H1 (cell line): ENCODE measurements around the gene TCFL5. TPM values are rescaled to one million over a fixed set of nuclear protein-coding genes. Genes with fewer than 3 reads are reported as not detected.

Source experiments
- CTCF ChIA-PET: fragments of 300-600 bp; sonication (Branson Sonifier 250); formaldehyde crosslinking; loops from one replicate; lab custom pipeline; 2021; ENCODE audit not compliant: partially characterized antibody; lab: Charles Lee
- POLR2A ChIA-PET: fragments of 300-600 bp; sonication (Branson Sonifier 250); formaldehyde crosslinking; loops from one replicate; lab custom pipeline; 2021; ENCODE audit warnings: inconsistent platforms; ENCODE audit not compliant: partially characterized antibody; lab: Charles Lee
- DNase-seq, 2 experiments: peaks; one replicate each; pipeline versions ENCODE4 v3.0.0 to v3.0.0-alpha.2; 2010 to 2022; ENCODE audit warnings: low spot score in 2 of 2, low read depth in 1 of 2, mixed read lengths in 1 of 2
- FAIRE-seq: peaks from 2 replicates; lab custom pipeline; 2011; peaks lifted over from hg19 to GRCh38; lab: Jason Lieb, UNC
- H2AFZ ChIP-seq: 2 replicates; pipeline ENCODE4 v1.8.1; 2012; ENCODE audit warnings: low read length, inconsistent platforms
- H2AK5ac ChIP-seq: 2 replicates; pipeline ENCODE4 v1.6.1; 2013; ENCODE audit warnings: low read depth, low read length
- H2BK120ac ChIP-seq: replicated peaks from 2 replicates; pipeline ENCODE3; 2013; ENCODE audit warnings: low read depth, low read length, inconsistent platforms
- H2BK12ac ChIP-seq: 2 replicates; pipeline ENCODE4 v1.6.1; 2013; ENCODE audit warnings: low read depth, low read length
- H2BK15ac ChIP-seq: 2 replicates; pipeline ENCODE4 v1.6.1; 2013; ENCODE audit warnings: low read length
- H2BK20ac ChIP-seq: 2 replicates; pipeline ENCODE4 v1.6.1; 2013; ENCODE audit warnings: low read length
- H2BK5ac ChIP-seq: 2 replicates; pipeline ENCODE4 v1.6.1; 2013; ENCODE audit warnings: low read depth, low read length
- H3K14ac ChIP-seq: 2 replicates; pipeline ENCODE4 v1.6.1; 2013; ENCODE audit warnings: inconsistent platforms; ENCODE audit not compliant: insufficient read length
- H3K18ac ChIP-seq: 2 replicates; pipeline ENCODE4 v1.6.1; 2013; ENCODE audit warnings: low read length; ENCODE audit errors: extremely low read depth
- H3K23ac ChIP-seq: 2 replicates; pipeline ENCODE4 v1.6.1; 2013; ENCODE audit warnings: inconsistent platforms; ENCODE audit not compliant: insufficient read length
- H3K23me2 ChIP-seq: 2 replicates; pipeline ENCODE4 v1.6.1; 2013; ENCODE audit warnings: low read depth, low read length
- H3K27ac ChIP-seq: 2 replicates; pipeline ENCODE4 v1.6.1; 2011; ENCODE audit warnings: low read depth, low read length, inconsistent platforms
- H3K27me3 ChIP-seq, 4 experiments: replicated peaks in 1 of 4; 1 replicate in 1 of 4; 2 replicates in 3 of 4; pipeline versions ENCODE4 v1.6.1 to v1.8.1; 2011 to 2013; ENCODE audit warnings: low read length in 3 of 4, mild to moderate bottlenecking in 3 of 4, inconsistent platforms in 2 of 4, mixed read lengths in 2 of 4, moderate library complexity in 1 of 4; ENCODE audit not compliant: control insufficient read depth in 3 of 4, insufficient read depth in 3 of 4; ENCODE audit errors: extremely low read depth in 1 of 4
- H3K36me3 ChIP-seq, 4 experiments: 2 replicates each; pipeline versions ENCODE4 v1.6.1 to v1.8.1; 2011 to 2013; ENCODE audit warnings: mild to moderate bottlenecking in 4 of 4, low read length in 3 of 4, moderate library complexity in 2 of 4, control low read depth in 1 of 4, inconsistent platforms in 1 of 4; ENCODE audit not compliant: insufficient read depth in 4 of 4, control insufficient read depth in 2 of 4
- H3K4ac ChIP-seq: replicated peaks from 2 replicates; pipeline ENCODE3; 2013; ENCODE audit warnings: low read length, low read depth, mixed read lengths, inconsistent platforms; ENCODE audit not compliant: insufficient read length
- H3K4me1 ChIP-seq, 4 experiments: replicated peaks in 1 of 4; 1 replicate in 1 of 4; 2 replicates in 3 of 4; pipeline versions ENCODE4 v1.6.1 to v1.8.1; 2011 to 2013; ENCODE audit warnings: low read length in 3 of 4, inconsistent platforms in 2 of 4, mixed read lengths in 1 of 4; ENCODE audit not compliant: insufficient read depth in 4 of 4, control insufficient read depth in 3 of 4
- H3K4me2 ChIP-seq, 2 experiments: 2 replicates each; pipeline versions ENCODE4 v1.6.1 to v1.8.1; 2011 to 2013; ENCODE audit warnings: low read depth in 2 of 2, low read length in 2 of 2, control low read depth in 1 of 2, inconsistent platforms in 1 of 2, mild to moderate bottlenecking in 1 of 2; ENCODE audit not compliant: insufficient read depth in 1 of 2
- H3K4me3 ChIP-seq, 4 experiments: fragments of 200-600, 300-600 bp in 1 of 4; sonication (generic), shearing (Covaris generic), sonication (Bioruptor Twin) in 1 of 4; 2 replicates each; pipeline versions ENCODE4 v1.5.1 to v1.8.1; 2011 to 2016; ENCODE audit warnings: low read length in 4 of 4, low read depth in 3 of 4, control low read depth in 2 of 4, inconsistent platforms in 2 of 4, mild to moderate bottlenecking in 2 of 4, mixed read lengths in 1 of 4, moderate library complexity in 1 of 4; ENCODE audit not compliant: insufficient read depth in 2 of 4; ENCODE audit errors: extremely low read depth in 1 of 4
- H3K56ac ChIP-seq: replicated peaks from 2 replicates; pipeline ENCODE3; 2013; ENCODE audit warnings: low read depth, mild to moderate bottlenecking, mixed read lengths, low read length, inconsistent platforms; ENCODE audit not compliant: insufficient read length
- H3K79me1 ChIP-seq: 2 replicates; pipeline ENCODE4 v1.6.1; 2013; ENCODE audit warnings: low read depth, low read length, control low read depth
- H3K79me2 ChIP-seq, 2 experiments: 2 replicates each; pipeline versions ENCODE4 v1.6.1 to v1.8.1; 2012 to 2013; ENCODE audit warnings: low read length in 2 of 2, mild to moderate bottlenecking in 2 of 2, inconsistent platforms in 1 of 2; ENCODE audit not compliant: insufficient read depth in 2 of 2, control insufficient read depth in 1 of 2
- H3K9ac ChIP-seq, 4 experiments: replicated peaks in 1 of 4; 1 replicate in 1 of 4; 2 replicates in 3 of 4; pipeline versions ENCODE4 v1.6.1 to v1.8.1; 2011 to 2013; ENCODE audit warnings: low read depth in 3 of 4, low read length in 3 of 4, control low read depth in 2 of 4, mild to moderate bottlenecking in 2 of 4, moderate library complexity in 2 of 4, inconsistent platforms in 1 of 4; ENCODE audit errors: extremely low read depth in 1 of 4
- H3K9me3 ChIP-seq, 2 experiments: 2 replicates each; pipeline versions ENCODE4 v1.6.1 to v1.8.1; 2012 to 2013; ENCODE audit warnings: mild to moderate bottlenecking in 2 of 2, moderate library complexity in 2 of 2, control low read depth in 1 of 2, inconsistent platforms in 1 of 2, low read depth in 1 of 2, low read length in 1 of 2, mixed read lengths in 1 of 2; ENCODE audit not compliant: insufficient read depth in 2 of 2
- H4K20me1 ChIP-seq, 2 experiments: replicated peaks in 1 of 2; 2 replicates each; pipeline versions ENCODE3 to v1.8.1; 2011 to 2013; ENCODE audit warnings: inconsistent platforms in 2 of 2, low read length in 2 of 2, mild to moderate bottlenecking in 1 of 2; ENCODE audit not compliant: insufficient read depth in 2 of 2, control insufficient read depth in 1 of 2
- H4K5ac ChIP-seq: 2 replicates; pipeline ENCODE4 v1.6.1; 2013; ENCODE audit warnings: low read length, low read depth, mixed read lengths, inconsistent platforms; ENCODE audit not compliant: insufficient read length
- H4K8ac ChIP-seq: 2 replicates; pipeline ENCODE4 v1.8.0; 2013; ENCODE audit warnings: mild to moderate bottlenecking, moderate library complexity, low read length, inconsistent platforms; ENCODE audit not compliant: insufficient read depth; ENCODE audit errors: extremely low read depth
- H4K91ac ChIP-seq: replicated peaks from 2 replicates; pipeline ENCODE3; 2013; ENCODE audit warnings: low read length, mixed read lengths, inconsistent platforms; ENCODE audit not compliant: insufficient read length
- GABPA ChIP-seq: IDR thresholded peaks from 2 replicates; pipeline ENCODE4 v1.6.1; 2011; ENCODE audit warnings: mild to moderate bottlenecking, low read length, moderate library complexity, borderline replicate concordance; ENCODE audit not compliant: insufficient read depth
- SP2 ChIP-seq: IDR thresholded peaks from 2 replicates; pipeline ENCODE4 v1.6.1; 2012; ENCODE audit warnings: mild to moderate bottlenecking, low read length, inconsistent platforms
- WGBS, 2 experiments: shearing (Covaris generic) in 1 of 2; methylation state at CpG; one replicate each; pipeline versions ENCODE4 v1.1.6 to v1.1.7; 2013 to 2015; ENCODE audit warnings: low lambda C conversion rate in 2 of 2, mixed read lengths in 2 of 2, inconsistent platforms in 1 of 2, low coverage in 1 of 2, missing lambda C conversion rate in 1 of 2; ENCODE audit not compliant: insufficient replicate concordance in 2 of 2, insufficient coverage in 1 of 2, insufficient read length in 1 of 2; ENCODE audit errors: extremely low coverage in 1 of 2, missing lambda C conversion rate in 1 of 2; 5-methylcytosine and 5-hydroxymethylcytosine counted together
- polyA plus RNA-seq, 7 experiments: library from polyadenylated mRNA; depleted of rRNA in 3 of 7; stranded (reverse) in 5 of 7; unstranded in 2 of 7; fragments of >200 nt in 5 of 7; fragments of 200-250 nt in 2 of 7; gene quantifications; 1 replicate in 5 of 7; 2 replicates in 1 of 7; 4 replicates in 1 of 7; pipeline versions ENCODE4 v1.2.1 to v1.2.3, GENCODE V29; 2011 to 2013; ENCODE audit warnings: missing spikeins in 2 of 7, mixed read lengths in 2 of 7
- total RNA-seq: library from RNA; stranded (reverse); fragmentation: NEBNext Ultra II Directional; extraction: Animal tissue kit (Norgen Biotek cat#: 25700); gene quantifications from 2 replicates; pipeline ENCODE4 v1.2.1, GENCODE V29; 2021

TCFL5 gene
- total and polyA plus RNA-seq, 2 of the 8 experiments (the other 6 are each of a cell fraction or from before 2014, with no cell fraction given) = 6.2 to 15.0 TPM

- Histone ChIP-seq H3K56ac (no peak overlapping the region), H3K79me2 (no peaks in the 10 kb centered on the region), H3K79me1 (peaks cover 6% of the 10 kb centered on the region; the same call in 1 of the 2 replicates), H2BK20ac (no peak overlapping the region), H2BK5ac (no peak overlapping the region), H2BK15ac (no peak overlapping the region), H3K23me2 (peaks cover 8% of the 10 kb centered on the region; the same call in 1 of the 2 replicates), H3K4me3 (no peak overlapping the region), H4K91ac (no peak overlapping the region), H3K27ac (no peak overlapping the region), H2AFZ (no peak overlapping the region), H4K5ac (no peak overlapping the region), H3K4ac (no peak overlapping the region), H3K4me1 (peaks cover 0 to 12% (median 8%) of the 10 kb centered on the region in 4 experiments; a peak in 6 of 7 replicates), H2BK12ac (no peak overlapping the region), H3K4me2 (no peak overlapping the region), H2AK5ac (no peak overlapping the region), H3K9me3 (no peaks in the 10 kb centered on the region), H3K18ac (no peak overlapping the region), H4K8ac (no peak overlapping the region), H3K36me3 (peaks cover 0 to 20% (median 7%) of the 10 kb centered on the region in 4 experiments; a peak in 4 of 8 replicates), H4K20me1 (peaks cover 6 to 21% of the 10 kb centered on the region in 2 experiments), H3K14ac (no peak overlapping the region), H3K9ac (no peak overlapping the region), H3K23ac (no peak overlapping the region), H2BK120ac (no peak overlapping the region), H3K27me3 (peaks cover 0 to 8% (median 4%) of the 10 kb centered on the region in 4 experiments; a peak in 4 of 7 replicates)
- no peak for DNase-seq
- ChIA-PET CTCF (interaction anchor here (0.6 to 4.0 kb wide), 36 partner anchors 9 to 354 kb away, joined by 3 to 37 read pairs (median 5); partner anchors contain the start of genes COL9A3 and MRGBP), POLR2A (interaction anchor here (1.2 kb wide), 2 partner anchors 10 to 11 kb away, joined by 3 read pairs; partner anchors contain the start of gene MRGBP)
- WGBS, 2 experiments = 89% methylated on average over 22 of the region's 23 CpGs; no CpG with 5 or more reads in 1 of the 2 experiments
- no peak for FAIRE-seq
- no peak for TF ChIP-seq GABPA
- TF ChIP-seq SP2 = no peak
These were observed 54.0 kb downstream of the TCFL5 start for GRCh38 chr20:62807444-62808210.
